ENCODE results near the gene ANKRD63.

Gene ANKRD63, protein sequence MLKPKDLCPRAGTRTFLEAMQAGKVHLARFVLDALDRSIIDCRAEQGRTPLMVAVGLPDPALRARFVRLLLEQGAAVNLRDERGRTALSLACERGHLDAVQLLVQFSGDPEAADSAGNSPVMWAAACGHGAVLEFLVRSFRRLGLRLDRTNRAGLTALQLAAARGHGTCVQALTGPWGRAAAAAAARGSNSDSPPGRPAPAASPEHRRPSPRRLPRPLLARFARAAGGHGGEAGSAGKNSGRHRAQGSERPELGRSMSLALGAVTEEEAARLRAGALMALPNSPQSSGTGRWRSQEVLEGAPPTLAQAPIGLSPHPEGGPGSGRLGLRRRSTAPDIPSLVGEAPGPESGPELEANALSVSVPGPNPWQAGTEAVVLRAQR

GRCh38 chr15:40282869-40283614 is at the start of gene ANKRD63:
ANKRD63 (minus strand) TSS chr15:40283064; CDS start chr15:40282586, 478 bp downstream.
- peak; percentile 78 for DNase-seq

DNA sequence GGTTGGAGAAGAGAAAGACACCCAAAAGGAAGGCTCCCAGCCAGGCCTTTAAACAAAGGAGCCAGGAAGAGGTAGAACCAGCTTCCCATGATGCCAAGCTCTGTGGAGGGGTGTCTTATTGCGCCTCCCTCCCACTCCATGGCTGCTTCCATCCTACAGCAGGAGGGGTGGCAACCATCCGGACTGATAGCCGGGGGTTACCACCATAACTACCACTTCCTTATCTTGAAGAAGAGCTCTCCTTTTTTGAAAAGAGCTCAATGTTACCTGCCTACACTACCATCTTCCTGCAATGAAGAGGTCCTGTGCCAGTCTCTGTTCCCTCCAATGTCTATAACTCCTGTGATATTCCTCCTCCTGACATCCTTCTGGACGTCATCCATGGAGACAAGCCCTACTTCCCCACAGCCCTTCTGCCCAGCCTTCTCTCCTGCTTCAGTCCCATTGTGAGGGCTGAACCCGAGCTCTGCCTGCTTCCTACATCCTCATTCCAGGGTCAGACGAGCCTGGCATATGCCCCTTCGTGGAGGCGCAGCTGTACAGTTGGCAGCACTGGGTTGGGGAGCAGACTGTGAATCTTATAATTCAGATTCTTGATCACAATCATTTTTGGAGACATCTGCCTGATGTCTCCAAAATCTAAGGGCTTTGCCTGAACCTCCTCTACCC is 49.4 kb upstream of the ANKRD63 start:
- no peak for DNase-seq

DNA sequence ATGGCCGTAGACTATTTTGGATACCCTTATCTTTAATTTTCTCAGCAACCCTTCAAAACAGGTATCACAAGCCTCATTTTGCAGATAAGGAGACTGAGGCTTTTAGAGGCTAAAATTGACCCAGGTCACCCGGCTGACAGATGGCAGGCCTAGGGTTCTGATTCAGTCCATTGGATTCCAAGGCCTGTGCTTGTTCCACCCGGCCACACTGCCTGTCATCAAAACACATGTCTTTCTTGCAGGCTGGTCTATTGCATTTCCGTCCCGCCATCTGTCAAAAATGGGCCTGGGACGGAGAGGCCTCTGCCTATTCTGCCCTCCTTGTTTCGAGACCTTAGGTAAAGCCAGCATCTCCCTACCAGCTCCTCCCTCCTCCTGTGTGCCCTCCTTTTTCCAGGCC is 48.8 kb upstream of the ANKRD63 start:
- no peak for DNase-seq

- no peak for DNase-seq
Measured at GRCh38 chr15:40331026-40331425, 48.2 kb upstream of the ANKRD63 start.

DNA sequence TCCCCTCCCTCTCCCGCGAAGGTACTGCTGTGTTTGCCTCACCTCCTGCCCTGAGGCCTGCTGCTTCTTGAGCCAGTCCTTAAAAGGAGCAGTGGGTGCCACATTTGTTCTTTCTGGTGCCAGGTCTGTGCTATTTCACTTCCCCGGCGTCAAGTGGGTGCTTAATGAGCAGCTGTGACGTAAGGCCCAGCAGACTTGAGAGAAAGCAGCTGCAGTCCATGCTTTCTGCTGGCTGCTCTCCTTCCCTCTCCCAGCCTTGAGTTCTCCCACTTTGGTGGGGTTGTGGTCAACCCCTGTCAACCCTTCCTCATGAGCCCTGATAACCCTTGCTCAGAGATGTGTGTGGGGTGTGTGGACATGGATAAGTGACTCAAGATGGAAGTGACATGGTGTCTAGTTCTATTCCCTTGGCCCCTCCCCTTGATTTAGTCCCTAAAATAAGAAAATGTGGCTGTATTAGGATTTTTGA is 47.5 kb upstream of the ANKRD63 start:
- no peak for DNase-seq

GRCh38 chr15:40329804-40330203 is 46.9 kb upstream of the ANKRD63 start:
- no peak for DNase-seq

GRCh38 chr15:40328751-40329150 is 45.9 kb upstream of the ANKRD63 start:
- no peak for DNase-seq

DNA sequence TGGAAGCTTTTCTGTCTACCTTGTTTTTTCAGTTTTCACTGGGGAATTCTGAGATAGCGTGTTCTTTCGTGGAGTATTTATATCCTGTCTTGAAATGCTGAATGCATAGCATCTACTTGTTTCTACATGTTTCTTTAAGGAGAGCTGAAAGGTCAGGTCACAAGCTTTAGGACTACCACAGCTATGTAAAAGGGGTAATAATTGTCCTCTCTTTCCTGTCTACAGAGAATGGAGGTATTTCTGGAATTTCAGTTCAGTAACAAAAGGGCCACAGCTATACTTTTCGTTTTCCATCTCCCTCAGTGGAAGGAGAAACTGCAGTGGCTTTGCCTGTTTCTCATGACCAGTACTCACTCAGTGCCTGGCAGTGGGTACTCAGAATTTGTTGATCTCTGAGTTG is 45.3 kb upstream of the ANKRD63 start:
- no peak for DNase-seq

DNA sequence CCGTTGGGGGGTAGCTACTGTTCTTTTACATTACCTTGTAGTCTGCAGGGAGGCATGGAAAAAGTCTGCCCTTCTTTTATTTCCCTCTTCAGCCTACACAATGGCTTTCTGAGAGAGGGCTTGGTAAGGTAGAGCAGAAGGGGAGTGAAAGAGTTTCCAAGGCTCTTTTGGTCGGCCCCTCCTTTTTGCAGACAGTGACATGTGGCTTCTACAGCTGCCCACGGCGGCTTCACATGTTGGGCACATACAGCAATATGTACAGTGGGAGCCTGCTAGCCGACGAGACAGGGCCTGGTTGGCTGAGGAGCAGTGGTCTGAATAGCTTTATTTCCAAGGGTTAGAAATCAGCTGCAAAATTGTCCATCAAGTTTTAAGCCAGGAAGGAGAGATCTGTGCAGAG is 44.6 kb upstream of the ANKRD63 start:
- no peak for DNase-seq

GRCh38 chr15:40325700-40326099 is 42.8 kb upstream of the ANKRD63 start:
- DNase-seq: no peak

DNA sequence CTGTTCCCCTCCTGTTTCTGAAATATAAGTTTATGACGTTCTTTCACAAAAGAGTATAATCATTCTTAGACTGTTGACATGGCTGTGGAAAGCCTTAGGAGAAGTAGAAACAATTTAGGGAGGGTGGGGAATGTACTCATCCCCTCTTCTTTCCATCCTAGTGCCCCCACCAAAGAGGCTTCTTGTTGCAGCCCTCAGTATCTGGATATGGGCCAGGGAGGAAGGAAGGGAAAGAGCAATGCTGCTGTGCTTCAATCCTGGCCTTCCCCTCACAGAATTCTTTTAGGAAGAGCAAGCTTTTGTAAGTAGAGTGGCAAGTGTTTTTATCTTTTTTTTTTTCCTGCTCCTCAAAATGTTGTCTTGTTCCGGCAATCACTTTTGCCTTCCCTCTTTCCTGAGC is 42.3 kb upstream of the ANKRD63 start:
- DNase-seq: no peak

DNA sequence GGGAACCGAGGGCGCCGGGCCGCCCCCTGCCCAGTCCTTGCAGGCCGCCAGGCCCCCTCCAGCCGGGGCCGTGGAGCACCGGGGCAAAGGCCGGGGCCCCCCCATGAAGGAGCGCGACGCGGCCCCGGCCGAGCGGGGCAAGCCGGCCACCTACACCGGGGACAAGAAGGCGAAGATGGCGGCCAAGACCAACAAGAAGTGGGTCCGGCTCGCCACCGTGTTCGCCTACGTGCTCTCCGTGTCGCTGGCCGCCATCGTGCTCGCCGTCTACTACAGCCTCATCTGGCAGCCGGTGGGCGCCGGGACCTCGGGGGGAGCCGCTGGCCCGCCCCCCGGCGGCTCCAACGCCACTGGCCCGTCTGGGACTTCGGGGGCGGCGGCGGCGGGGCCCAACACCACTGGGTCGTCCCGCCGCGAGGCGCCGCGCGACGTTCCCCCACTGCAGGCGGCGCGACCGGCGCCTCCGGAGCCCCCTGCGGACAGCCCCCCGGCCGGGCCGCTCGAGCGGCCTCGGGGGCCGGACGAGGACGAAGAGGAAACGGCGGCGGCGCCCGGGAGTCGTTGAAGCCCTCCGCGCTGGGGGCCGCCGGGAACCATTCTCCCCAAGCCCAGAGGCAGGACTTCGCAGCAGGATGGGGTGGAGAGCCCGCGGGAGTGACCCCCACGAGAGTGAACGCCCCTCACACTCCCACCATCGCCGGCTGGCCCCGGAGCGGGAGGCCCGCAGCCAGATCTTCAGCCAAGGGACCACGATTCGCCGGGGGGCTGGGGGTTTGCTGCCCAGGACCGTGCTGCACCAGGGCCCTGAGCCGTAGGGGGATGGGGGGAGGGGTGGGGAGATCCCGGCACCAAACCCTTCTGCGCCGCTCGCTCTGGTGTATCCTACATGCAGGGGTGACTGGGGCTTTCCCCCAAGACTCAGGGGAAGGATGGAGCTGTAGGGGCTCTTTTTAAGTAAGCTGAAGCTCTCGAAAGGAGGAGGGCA is 41.4 kb upstream of the ANKRD63 start:
- peak; percentile 74 for DNase-seq

- DNase-seq: peak; percentile 96
Measured at GRCh38 chr15:40323239-40323952, 40.5 kb upstream of the ANKRD63 start, which contains the start of gene INAFM2. INAFM2 (plus strand) TSS chr15:40323692; CDS start chr15:40324056, 364 bp downstream.

- no peak for DNase-seq
Measured at GRCh38 chr15:40322531-40323238, 39.8 kb upstream of the ANKRD63 start.

- DNase-seq: peak; percentile 79
Measured at GRCh38 chr15:40320931-40321371, 38.1 kb upstream of the ANKRD63 start.

- peak; percentile 25 for DNase-seq
Measured at GRCh38 chr15:40320409-40320808, 37.5 kb upstream of the ANKRD63 start.

GRCh38 chr15:40317580-40317979 is 34.7 kb upstream of the ANKRD63 start:
- no peak for DNase-seq

- DNase-seq: peak; percentile 19
Measured at GRCh38 chr15:40316931-40317330, 34.1 kb upstream of the ANKRD63 start.

DNA sequence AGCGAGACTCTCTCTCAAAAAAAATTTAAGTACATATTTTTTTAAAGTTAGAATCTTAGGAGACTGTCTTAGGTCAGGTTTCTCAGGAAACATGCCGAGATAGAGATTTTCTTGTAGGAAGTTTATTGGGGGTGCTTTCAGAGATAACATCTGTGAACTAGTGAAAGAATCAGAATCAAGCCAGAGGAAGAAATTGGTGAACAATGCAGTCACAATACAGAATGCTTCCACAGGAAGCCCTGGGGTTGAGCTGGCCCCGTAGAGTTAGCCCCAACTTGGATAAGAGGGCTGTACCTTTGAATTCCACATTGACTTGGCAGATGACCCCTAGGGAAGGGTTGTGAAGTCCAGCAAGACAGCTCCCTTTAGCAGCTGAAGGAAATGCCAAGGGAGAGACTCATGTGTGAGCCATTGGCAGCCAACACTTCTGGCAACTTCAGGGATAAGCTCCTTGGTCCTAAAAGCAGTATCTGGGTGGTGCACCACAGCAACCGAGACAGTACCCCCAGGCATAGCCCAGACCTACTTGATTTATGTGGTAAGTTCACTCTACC is 31.9 kb upstream of the ANKRD63 start:
- DNase-seq: peak; percentile 50
